Lung (tissue), 12 donors: ENCODE results near the gene PXMP4. TPM values are rescaled to one million over a fixed set of nuclear protein-coding genes. Genes with fewer than 3 reads are reported as not detected.

Experiments
- ATAC-seq: fragments of 200-7000 bp; cut with Tn5 transposase; one replicate; pipeline ENCODE4 v1.9.1; 2020; ENCODE audit warnings: moderate number of reproducible peaks; ENCODE audit not compliant: insufficient read depth, low FRiP score
- DNase-seq, 3 donors: peaks; one replicate each; pipeline ENCODE4 v3.0.0-alpha.2; 2013 to 2017
- H3K27ac ChIP-seq, 2 donors: one replicate each; pipeline ENCODE4 v1.5.1; 2013; ENCODE audit warnings: mild to moderate bottlenecking in 2 of 2, moderate library complexity in 2 of 2, control low read depth in 1 of 2, inconsistent platforms in 1 of 2, low read depth in 1 of 2, low read length in 1 of 2
- H3K27me3 ChIP-seq, 3 donors: one replicate each; pipeline ENCODE4 v1.5.1; 2013; ENCODE audit warnings: low read length in 2 of 3; ENCODE audit not compliant: control insufficient read depth in 3 of 3, insufficient read depth in 3 of 3
- H3K36me3 ChIP-seq, 4 donors: one replicate each; pipeline ENCODE4 v1.5.1; 2013; ENCODE audit warnings: low read length in 4 of 4, mild to moderate bottlenecking in 1 of 4, moderate library complexity in 1 of 4; ENCODE audit not compliant: control insufficient read depth in 4 of 4, insufficient read depth in 4 of 4
- H3K4me1 ChIP-seq, 5 donors: one replicate each; pipeline ENCODE4 v1.5.1; 2013; ENCODE audit warnings: low read length in 5 of 5, mild to moderate bottlenecking in 2 of 5, moderate library complexity in 1 of 5; ENCODE audit not compliant: control insufficient read depth in 5 of 5, insufficient read depth in 5 of 5
- H3K4me3 ChIP-seq: one replicate; pipeline ENCODE4 v1.5.1; 2013; ENCODE audit warnings: mild to moderate bottlenecking, control low read depth, moderate library complexity
- H3K9ac ChIP-seq, 2 donors: one replicate each; pipeline ENCODE4 v1.5.1; 2013; ENCODE audit warnings: low read length in 2 of 2, control low read depth in 1 of 2; ENCODE audit not compliant: insufficient read depth in 1 of 2
- H3K9me3 ChIP-seq, 4 donors: one replicate each; pipeline ENCODE4 v1.5.1; 2013; ENCODE audit warnings: low read length in 3 of 4, mild to moderate bottlenecking in 1 of 4, moderate library complexity in 1 of 4; ENCODE audit not compliant: control insufficient read depth in 4 of 4, insufficient read depth in 3 of 4
- CTCF ChIP-seq: IDR thresholded peaks from 2 replicates; pipeline ENCODE4 v1.5.1; 2012; ENCODE audit warnings: mild to moderate bottlenecking; ENCODE audit errors: control extremely low read depth, extremely low read depth
- WGBS, 2 donors: extraction: QIAGEN DNeasy Blood & Tissue Kit; methylation state at CpG; one replicate each; pipeline ENCODE4 v1.1.7; 2013; 5-methylcytosine and 5-hydroxymethylcytosine counted together
- polyA plus RNA-seq, 2 donors: library from polyadenylated mRNA; stranded (reverse); fragments of 200-250 nt; gene quantifications; one replicate each; pipeline ENCODE4 v1.2.1, GENCODE V29; 2013
- total RNA-seq, 2 donors: library from RNA; depleted of rRNA in 1 of 2; stranded (reverse); fragments of >200 nt in 1 of 2; gene quantifications; one replicate each; pipeline ENCODE4 v1.2.1, GENCODE V29; 2014 to 2021
- donor health status: control.
- donor health status: control.
- donor health status: Bipolar disorder and iron deficiency.
- donor health status: healthy.
- donor health status: DM: yes; HTN: yes; CAD: no.

Gene PXMP4
- total and polyA plus RNA-seq, 4 donors = 10.2 to 36.8 (median 26.8) TPM

GRCh38 chr20:33697129-33697528 is 23.0 kb downstream of the PXMP4 start:
- H3K36me3 ChIP-seq = no peaks in the 10 kb centered on the region
- H3K4me1 ChIP-seq = peaks cover 0 to 10% (median 3%) of the 10 kb centered on the region in 5 donors
- H3K9me3 ChIP-seq = no peaks in the 10 kb centered on the region
- no peak for TF ChIP-seq CTCF
- H3K4me3 ChIP-seq = no peak overlapping the region
- WGBS, 2 donors = 89 to 90% methylated on average over 8 of the region's 8 CpGs
- no peak overlapping the region for H3K27ac ChIP-seq
- no peaks in the 10 kb centered on the region for H3K27me3 ChIP-seq
- DNase-seq (no peak), ATAC-seq (no peak)
- no peak overlapping the region for H3K9ac ChIP-seq

GRCh38 chr20:33696448-33696847 is 23.7 kb downstream of the PXMP4 start:
- ATAC-seq = no peak
- Histone ChIP-seq H3K4me3 (no peak overlapping the region), H3K9ac (no peak overlapping the region), H3K36me3 (no peaks in the 10 kb centered on the region), H3K9me3 (no peaks in the 10 kb centered on the region), H3K4me1 (peaks cover 0 to 10% (median 3%) of the 10 kb centered on the region in 5 donors), H3K27me3 (no peaks in the 10 kb centered on the region), H3K27ac (no peak overlapping the region)
- no peak for TF ChIP-seq CTCF
- no peak for DNase-seq
- 88 to 93% methylated on average over 4 of the region's 4 CpGs for whole genome bisulfite sequencing, 2 donors

- no peak for ATAC-seq
- peak overlapping the region in 1 of 2 donors; percentile 9 for H3K27ac ChIP-seq
- DNase-seq = no peak
- WGBS, 2 donors = 66 to 72% methylated on average over 6 of the region's 6 CpGs
- no peak overlapping the region for H3K4me3 ChIP-seq
- TF ChIP-seq CTCF = no peak
- H3K27me3 ChIP-seq = no peaks in the 10 kb centered on the region
- no peaks in the 10 kb centered on the region for H3K9me3 ChIP-seq
- no peaks in the 10 kb centered on the region for H3K36me3 ChIP-seq
- peaks cover 0 to 10% (median 3%) of the 10 kb centered on the region in 5 donors for H3K4me1 ChIP-seq
- no peak overlapping the region for H3K9ac ChIP-seq
These were observed 25.5 kb downstream of the PXMP4 start for GRCh38 chr20:33694639-33695012.
